Retinal pigment epithelial cell (primary cell): Measurements from ENCODE around the gene ARID3C.

Experiments used
- DNase-seq: peaks from one replicate; pipeline ENCODE4 v3.0.0-alpha.2; 2010; ENCODE audit warnings: low read depth
- H3K4me3 ChIP-seq: 2 replicates; pipeline ENCODE4 v1.5.1; 2011; ENCODE audit warnings: mild to moderate bottlenecking, low read length, control low read depth, moderate library complexity
- CTCF ChIP-seq: conservative IDR thresholded peaks from 2 replicates; pipeline ENCODE4 v1.5.1; 2011; ENCODE audit warnings: low read depth, low read length, control low read depth, inconsistent platforms

Gene ARID3C

GRCh38 chr9:34606190-34606589 lies 22.7 kb downstream of the ARID3C start:
- no peak for TF ChIP-seq CTCF
- DNase-seq: no peak
- H3K4me3 ChIP-seq: no peak overlapping the region

GRCh38 chr9:34603610-34604231 lies 25.1 kb downstream of the ARID3C start:
- no peak overlapping the region for H3K4me3 ChIP-seq
- no peak for DNase-seq
- peak; percentile 95 for TF ChIP-seq CTCF

GRCh38 chr9:34601937-34602573 lies 26.8 kb downstream of the ARID3C start:
- no peak for TF ChIP-seq CTCF
- DNase-seq: no peak
- H3K4me3 ChIP-seq: no peak overlapping the region

GRCh38 chr9:34600908-34601307 lies 28.0 kb downstream of the ARID3C start:
- H3K4me3 ChIP-seq: no peak overlapping the region
- DNase-seq: no peak
- TF ChIP-seq CTCF: no peak

GRCh38 chr9:34599546-34599945 lies 29.3 kb downstream of the ARID3C start:
- no peak overlapping the region for H3K4me3 ChIP-seq
- TF ChIP-seq CTCF: no peak
- DNase-seq: no peak

- H3K4me3 ChIP-seq: no peak overlapping the region
- no peak for DNase-seq
- TF ChIP-seq CTCF: no peak
Measured at GRCh38 chr9:34594177-34594576, 34.7 kb downstream of the ARID3C start.

GRCh38 chr9:34592895-34593601 lies 35.8 kb downstream of the ARID3C start:
- no peak for TF ChIP-seq CTCF
- no peak overlapping the region for H3K4me3 ChIP-seq
- DNase-seq: no peak
